Activated naive CD4-positive, alpha-beta T cell treated with anti-CD3 and anti-CD28 coated beads for 36 hours (primary cell): ENCODE data around the gene PEX26. TPM values are rescaled to one million over a fixed set of nuclear protein-coding genes. Genes with fewer than 3 reads are reported as not detected.
"Not testable (repeated sequence)": the region's sequence is repeated elsewhere in the genome, so short reads cannot be mapped to it uniquely, and the experiment has no call there.

Experiments
- CTCF ChIA-PET: fragments of 350-600 bp; sonication (Branson Sonifier 250); formaldehyde crosslinking; loops from one replicate; lab custom pipeline; 2021; ENCODE audit warnings: antibody characterized with exemption; lab: Charles Lee
- DNase-seq: peaks from one replicate; pipeline ENCODE4 v3.0.0-alpha.2; 2020
- H3K27ac Mint-ChIP-seq: one replicate; pipeline ENCODE4 v1.8.0; 2021; ENCODE audit warnings: mild to moderate bottlenecking, mixed read lengths
- H3K27me3 Mint-ChIP-seq: one replicate; pipeline ENCODE4 v1.8.0; 2021; ENCODE audit warnings: low read depth, mixed read lengths
- H3K36me3 Mint-ChIP-seq: one replicate; pipeline ENCODE4 v1.8.0; 2021; ENCODE audit warnings: low read depth, mixed read lengths
- H3K4me1 Mint-ChIP-seq: one replicate; pipeline ENCODE4 v1.8.0; 2021; ENCODE audit warnings: low read depth, mixed read lengths
- H3K4me3 Mint-ChIP-seq: one replicate; pipeline ENCODE4 v1.8.0; 2021; ENCODE audit warnings: mild to moderate bottlenecking, moderate library complexity, mixed read lengths
- H3K9me3 Mint-ChIP-seq: one replicate; pipeline ENCODE4 v1.8.0; 2021; ENCODE audit warnings: mixed read lengths
- intact Hi-C: fragments of 100-400 bp; cut with micrococcal nuclease; formaldehyde crosslinking; loops from one replicate; pipeline ENCODE4 v1.15.1; 2023
- total RNA-seq, 2 experiments: library from RNA; stranded (reverse); gene quantifications; one replicate each; pipeline ENCODE4 v1.2.3, GENCODE V29; 2021

The PEX26 gene
- total RNA-seq, 2 experiments from 2014 or later: 47.6 to 48.2 TPM

DNA sequence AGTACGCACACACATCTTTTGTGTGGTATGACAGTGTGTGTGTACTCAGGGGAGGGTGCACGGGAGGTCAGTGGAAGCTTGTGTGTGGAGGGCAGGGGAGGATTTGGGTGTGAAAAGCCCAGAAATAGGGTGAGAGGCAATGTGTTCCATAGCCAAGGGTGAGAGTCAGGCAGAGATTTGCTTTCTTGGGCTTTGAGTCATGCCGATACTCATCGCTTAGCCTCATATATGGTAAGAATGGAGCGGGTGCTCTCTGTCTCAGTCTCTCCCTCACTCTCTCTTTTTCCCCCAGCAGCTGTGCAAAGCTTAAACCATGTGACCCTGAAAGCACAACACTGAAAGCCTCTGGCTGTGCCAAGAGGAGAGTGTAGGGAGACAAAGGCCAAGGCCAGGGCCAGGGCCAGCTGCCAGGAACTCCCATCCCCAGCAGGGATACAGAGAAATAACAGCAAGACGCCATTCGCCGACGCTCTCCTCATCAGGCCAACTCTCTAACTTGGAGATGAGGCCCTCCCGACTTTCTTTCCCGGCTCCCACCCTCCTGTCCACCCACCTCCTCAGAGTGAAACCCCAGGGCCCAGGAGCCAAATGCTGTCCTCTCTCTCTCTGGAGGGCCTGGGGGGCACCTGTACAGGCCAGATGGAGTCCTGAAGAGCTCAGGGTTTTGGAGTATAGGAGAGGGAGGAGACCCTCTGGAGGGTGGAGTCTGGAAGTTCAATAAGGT, 33.1 kb upstream of the PEX26 start:
- Mint-ChIP-seq H3K9me3 (no peaks in the 10 kb centered on the region), H3K27ac (no peak overlapping the region), H3K4me1 (no peaks in the 10 kb centered on the region), H3K4me3 (no peak overlapping the region), H3K36me3 (no peaks in the 10 kb centered on the region), H3K27me3 (peaks cover 2% of the 10 kb centered on the region)
- DNase-seq: no peak
- CTCF ChIA-PET: no interaction called here
- intact Hi-C loops: no loop called here

DNA sequence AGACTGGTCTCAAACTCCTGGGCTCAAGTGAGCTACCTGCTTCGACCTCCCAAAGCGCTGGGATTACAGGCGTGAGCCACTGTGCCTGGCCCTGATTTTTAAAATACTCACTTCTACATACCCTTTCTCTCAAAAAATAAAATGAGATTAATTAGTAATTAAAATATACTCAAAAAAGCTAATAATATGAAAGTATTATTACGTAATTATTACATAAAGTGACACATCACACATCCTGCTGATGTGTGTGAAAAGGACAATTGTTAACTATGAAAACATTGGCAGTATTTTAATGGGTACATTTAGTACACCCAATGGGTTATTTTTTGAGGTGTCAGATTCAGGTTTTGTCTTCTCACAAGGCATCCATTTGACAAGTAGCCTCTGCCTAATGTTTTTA, 32.0 kb upstream of the PEX26 start:
- H3K36me3 Mint-ChIP-seq: no peaks in the 10 kb centered on the region
- H3K9me3 Mint-ChIP-seq: no peaks in the 10 kb centered on the region
- intact Hi-C loops: no loop called here
- no peak overlapping the region for H3K27ac Mint-ChIP-seq
- H3K27me3 Mint-ChIP-seq: peaks cover 2% of the 10 kb centered on the region
- CTCF ChIA-PET: no interaction called here
- H3K4me3 Mint-ChIP-seq: no peak overlapping the region
- H3K4me1 Mint-ChIP-seq: no peaks in the 10 kb centered on the region
- DNase-seq: no peak

DNA sequence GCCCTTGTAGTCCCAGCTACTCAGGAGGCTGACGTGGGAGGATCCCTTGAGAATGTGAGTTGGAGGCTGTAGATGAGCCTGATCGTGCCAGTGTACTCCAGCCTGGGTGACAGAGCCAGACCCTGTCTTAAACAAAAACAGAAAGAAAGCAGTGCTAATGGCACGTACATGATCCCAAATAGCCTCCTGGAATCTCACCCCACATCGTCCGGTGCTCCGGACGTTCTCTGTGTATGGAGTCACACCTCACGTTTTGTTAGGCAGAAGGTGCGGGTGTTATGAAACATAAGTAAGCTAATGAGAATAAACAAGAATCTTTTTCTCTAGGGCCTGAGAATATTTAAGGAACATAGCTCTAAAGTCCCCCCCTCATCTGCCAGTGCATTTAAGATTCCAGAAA, 29.7 kb upstream of the PEX26 start:
- CTCF ChIA-PET: interaction anchor here (0.6 kb wide), 1 partner anchor 1615 kb away, joined by 4 read pairs; no protein-coding TSS in a partner anchor
- H3K27me3 Mint-ChIP-seq: peaks cover 2% of the 10 kb centered on the region
- no peaks in the 10 kb centered on the region for H3K36me3 Mint-ChIP-seq
- no peak overlapping the region for H3K4me3 Mint-ChIP-seq
- no peaks in the 10 kb centered on the region for H3K9me3 Mint-ChIP-seq
- H3K4me1 Mint-ChIP-seq: no peaks in the 10 kb centered on the region
- no peak for DNase-seq
- H3K27ac Mint-ChIP-seq: no peak overlapping the region
- intact Hi-C loops: no loop called here

- Mint-ChIP-seq H3K27me3 (peaks cover 2% of the 10 kb centered on the region), H3K27ac (no peak overlapping the region), H3K9me3 (no peaks in the 10 kb centered on the region), H3K4me3 (no peak overlapping the region), H3K36me3 (no peaks in the 10 kb centered on the region), H3K4me1 (no peaks in the 10 kb centered on the region)
- intact Hi-C loops: no loop called here
- DNase-seq: no peak
- CTCF ChIA-PET: interaction anchor here (0.6 kb wide), 1 partner anchor 1614 kb away, joined by 4 read pairs; no protein-coding TSS in a partner anchor
These were observed 29.3 kb upstream of the PEX26 start for GRCh38 chr22:18048441-18048898.

GRCh38 chr22:18050065-18050464, 27.7 kb upstream of the PEX26 start:
- DNase-seq: no peak
- no peak overlapping the region for H3K4me3 Mint-ChIP-seq
- H3K27ac Mint-ChIP-seq: no peak overlapping the region
- no peaks in the 10 kb centered on the region for H3K4me1 Mint-ChIP-seq
- H3K9me3 Mint-ChIP-seq: no peaks in the 10 kb centered on the region
- CTCF ChIA-PET: no interaction called here
- H3K36me3 Mint-ChIP-seq: no peaks in the 10 kb centered on the region
- intact Hi-C loops: no loop called here
- H3K27me3 Mint-ChIP-seq: peaks cover 2% of the 10 kb centered on the region

DNA sequence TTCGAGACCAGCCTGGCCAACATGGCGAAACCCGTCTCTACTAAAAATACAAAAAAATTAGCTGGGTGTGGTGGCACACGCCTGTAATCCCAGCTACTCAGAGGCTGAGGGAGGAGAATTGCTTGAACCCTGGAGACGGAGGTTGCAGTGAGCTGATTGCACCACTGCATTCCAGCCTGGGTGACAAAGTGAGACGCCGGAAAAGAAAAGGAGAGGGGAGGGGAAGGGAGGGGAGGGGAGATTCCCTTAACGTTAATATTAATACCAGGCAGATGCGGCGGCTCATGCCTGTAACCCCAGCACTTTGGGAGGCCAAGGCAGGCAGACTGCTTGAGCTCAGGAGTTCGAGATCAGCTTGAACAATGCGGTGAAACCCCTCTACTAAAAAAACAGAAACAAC, 26.7 kb upstream of the PEX26 start:
- H3K4me3 Mint-ChIP-seq, DNase-seq, H3K36me3 Mint-ChIP-seq, H3K27ac Mint-ChIP-seq, CTCF ChIA-PET, intact Hi-C loops, H3K27me3 Mint-ChIP-seq, H3K4me1 Mint-ChIP-seq, H3K9me3 Mint-ChIP-seq: not testable (repeated sequence)

DNA sequence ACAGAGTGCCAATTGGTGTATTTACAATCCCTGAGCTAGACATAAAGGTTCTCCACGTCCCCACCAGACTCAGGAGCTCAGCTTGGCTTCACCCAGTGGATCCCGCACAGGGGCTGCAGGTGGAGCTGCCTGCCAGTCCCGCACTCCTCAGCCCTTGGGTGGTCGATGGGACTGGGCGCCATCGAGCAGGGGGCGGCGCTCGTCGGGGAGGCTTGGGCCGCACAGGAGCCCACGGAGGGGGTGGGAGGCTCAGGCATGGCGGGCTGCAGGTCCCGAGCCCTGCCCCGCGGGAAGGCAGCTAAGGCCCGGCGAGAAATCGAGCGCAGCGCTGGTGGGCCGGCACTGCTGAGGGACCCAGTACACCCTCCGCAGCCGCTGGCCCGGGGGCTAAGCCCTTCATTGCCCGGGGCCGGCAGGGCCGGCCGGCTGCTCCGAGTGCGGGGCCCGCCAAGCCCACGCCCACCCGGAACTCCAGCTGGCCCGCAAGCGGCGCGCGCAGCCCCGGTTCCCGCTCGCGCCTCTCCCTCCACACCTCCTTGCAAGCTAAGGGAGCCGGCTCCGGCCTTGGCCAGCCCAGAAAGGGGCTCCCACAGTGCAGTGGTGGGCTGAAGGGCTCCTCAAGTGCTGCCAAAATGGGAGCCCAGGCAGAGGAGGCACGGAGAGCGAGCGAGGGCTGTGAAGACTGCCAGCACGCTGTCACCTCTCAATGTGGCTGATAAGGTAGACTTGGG, 24.4 kb upstream of the PEX26 start:
- H3K36me3 Mint-ChIP-seq, H3K27me3 Mint-ChIP-seq, H3K4me1 Mint-ChIP-seq, intact Hi-C loops, DNase-seq, H3K4me3 Mint-ChIP-seq, H3K9me3 Mint-ChIP-seq, H3K27ac Mint-ChIP-seq: not testable (repeated sequence)
- CTCF ChIA-PET: interaction anchor here (0.6 to 1.6 kb wide), 2 partner anchors 20 to 1020 kb away, joined by 3 read pairs; no protein-coding TSS in a partner anchor

GRCh38 chr22:18055619-18056160, 22.1 kb upstream of the PEX26 start:
- Mint-ChIP-seq H3K9me3 (no peaks in the 10 kb centered on the region), H3K36me3 (no peaks in the 10 kb centered on the region), H3K4me3 (no peak overlapping the region), H3K4me1 (no peaks in the 10 kb centered on the region), H3K27me3 (no peaks in the 10 kb centered on the region), H3K27ac (no peak overlapping the region)
- intact Hi-C loops: no loop called here
- DNase-seq: no peak
- CTCF ChIA-PET: no interaction called here

GRCh38 chr22:18056161-18056666, 21.6 kb upstream of the PEX26 start:
- H3K36me3 Mint-ChIP-seq: no peaks in the 10 kb centered on the region
- H3K9me3 Mint-ChIP-seq: no peaks in the 10 kb centered on the region
- CTCF ChIA-PET: interaction anchor here (1.4 kb wide), 1 partner anchor 20 kb away, joined by 11 read pairs; no protein-coding TSS in a partner anchor
- H3K27ac Mint-ChIP-seq: no peak overlapping the region
- H3K4me1 Mint-ChIP-seq: no peaks in the 10 kb centered on the region
- intact Hi-C loops: no loop called here
- no peaks in the 10 kb centered on the region for H3K27me3 Mint-ChIP-seq
- DNase-seq: no peak
- H3K4me3 Mint-ChIP-seq: no peak overlapping the region

GRCh38 chr22:18056807-18057474, 20.8 kb upstream of the PEX26 start:
- no peaks in the 10 kb centered on the region for H3K4me1 Mint-ChIP-seq
- DNase-seq: no peak
- H3K4me3 Mint-ChIP-seq: no peak overlapping the region
- no peaks in the 10 kb centered on the region for H3K9me3 Mint-ChIP-seq
- intact Hi-C loops: no loop called here
- no peaks in the 10 kb centered on the region for H3K27me3 Mint-ChIP-seq
- no peaks in the 10 kb centered on the region for H3K36me3 Mint-ChIP-seq
- CTCF ChIA-PET: interaction anchor here (1.4 kb wide), 1 partner anchor 19 kb away, joined by 11 read pairs; no protein-coding TSS in a partner anchor
- no peak overlapping the region for H3K27ac Mint-ChIP-seq

- Mint-ChIP-seq H3K9me3 (no peaks in the 10 kb centered on the region), H3K27me3 (no peaks in the 10 kb centered on the region), H3K4me3 (no peak overlapping the region), H3K4me1 (no peaks in the 10 kb centered on the region), H3K27ac (no peak overlapping the region), H3K36me3 (no peaks in the 10 kb centered on the region)
- DNase-seq: no peak
- CTCF ChIA-PET: interaction anchor here (1.4 kb wide), 1 partner anchor 18 kb away, joined by 11 read pairs; no protein-coding TSS in a partner anchor
- intact Hi-C loops: no loop called here
These were observed 20.1 kb upstream of the PEX26 start for GRCh38 chr22:18057568-18058209.
